GF-D8 (cell line): ENCODE measurements around the gene MEIOSIN.
"Not testable (repeated sequence)": the region's sequence is repeated elsewhere in the genome, so short reads cannot be mapped to it uniquely, and the experiment has no call there.

Source experiments
- DNase-seq: peaks from one replicate; lab custom pipeline; 2025; lab: John Stamatoyannopoulos, UW

Gene MEIOSIN

GRCh38 chr19:45733160-45733810, at the start of gene MEIOSIN:
MEIOSIN (plus strand) TSS chr19:45733439; CDS start chr19:45735377, 1,938 bp downstream.
- DNase-seq, result no peak

GRCh38 chr19:45685045-45685444, 48.2 kb upstream of the MEIOSIN start:
- DNase-seq, result not testable (repeated sequence)

GRCh38 chr19:45687599-45687998, 45.6 kb upstream of the MEIOSIN start:
- DNase-seq, result no peak

- DNase-seq, result peak; percentile 81
Measured at GRCh38 chr19:45691516-45692186, 41.6 kb upstream of the MEIOSIN start, which contains the start of gene SNRPD2. SNRPD2 (minus strand) TSS chr19:45691953; CDS start chr19:45691888, 65 bp downstream.

GRCh38 chr19:45692187-45693105, 40.8 kb upstream of the MEIOSIN start, which contains the start of gene QPCTL:
QPCTL (plus strand) TSS chr19:45692666; CDS start chr19:45692704, 38 bp downstream.
- peak; percentile 99 for DNase-seq

- DNase-seq, result no peak
Measured at GRCh38 chr19:45693106-45693788, 40.0 kb upstream of the MEIOSIN start.

- no peak for DNase-seq
Measured at GRCh38 chr19:45701676-45702075, 31.6 kb upstream of the MEIOSIN start.

GRCh38 chr19:45705115-45705514, 28.1 kb upstream of the MEIOSIN start:
- DNase-seq, result no peak

- DNase-seq, result no peak
Measured at GRCh38 chr19:45705710-45706415, 27.4 kb upstream of the MEIOSIN start.

- DNase-seq, result no peak
Measured at GRCh38 chr19:45710356-45711130, 22.7 kb upstream of the MEIOSIN start.

- no peak for DNase-seq
Measured at GRCh38 chr19:45711851-45712698, 21.2 kb upstream of the MEIOSIN start.

- no peak for DNase-seq
Measured at GRCh38 chr19:45712699-45713067, 20.6 kb upstream of the MEIOSIN start.

GRCh38 chr19:45713141-45713540, 20.1 kb upstream of the MEIOSIN start:
- no peak for DNase-seq

- no peak for DNase-seq
Measured at GRCh38 chr19:45715139-45715538, 18.1 kb upstream of the MEIOSIN start.

- no peak for DNase-seq
Measured at GRCh38 chr19:45716359-45717130, 16.7 kb upstream of the MEIOSIN start.

GRCh38 chr19:45717131-45717982, 15.9 kb upstream of the MEIOSIN start:
- peak; percentile 99 for DNase-seq

- no peak for DNase-seq
Measured at GRCh38 chr19:45717983-45718650, 15.1 kb upstream of the MEIOSIN start.
